OCI-LY3 (cell line): Measurements from ENCODE around the gene SEC31B.

Experiments used
- CTCF ChIP-seq: fragments of 200-600, 300-600 bp; sonication (generic); IDR thresholded peaks from 2 replicates; pipeline ENCODE4 v1.5.1; 2014; ENCODE audit warnings: antibody characterized with exemption, low read length, low read depth
- EZH2phosphoT487 ChIP-seq: fragments of 200-600 bp; shearing (Covaris generic); IDR thresholded peaks from 2 replicates; pipeline ENCODE4 v1.6.1; 2018; ENCODE audit warnings: antibody characterized with exemption, mixed run types, low read depth

GRCh38 chr10:100516847-100517246, 2.8 kb downstream of the SEC31B start:
- no peak for TF ChIP-seq EZH2phosphoT487
- peak; percentile 16; the same call in 1 of the 2 replicates for TF ChIP-seq CTCF
